HepG2 (cell line): ENCODE data around the gene GMPPA. TPM values are rescaled to one million over a fixed set of nuclear protein-coding genes. Genes with fewer than 3 reads are reported as not detected.
A peak's percentile ranks its signal among the peaks of the same experiment; 100 is the strongest.

Experiments used
- ARNTL ChIP-seq: sonication (generic); formaldehyde crosslinking; IDR thresholded peaks from 2 replicates; pipeline ENCODE4 v1.4.0; 2020; ENCODE audit warnings: mild to moderate bottlenecking, missing genetic modification reagents
- DPF2 ChIP-seq: sonication (generic); formaldehyde crosslinking; IDR thresholded peaks from 2 replicates; pipeline ENCODE4 v1.4.0; 2020; ENCODE audit warnings: mild to moderate bottlenecking, low read depth, missing genetic modification reagents, borderline replicate concordance
- MAFF ChIP-seq: IDR thresholded peaks from 2 replicates; pipeline ENCODE4 v1.6.1; 2011; ENCODE audit warnings: low read depth, low read length, improper control_type of control experiment
- MYNN ChIP-seq: sonication (generic); formaldehyde crosslinking; IDR thresholded peaks from 2 replicates; pipeline ENCODE4 v1.4.0; 2020; ENCODE audit warnings: mild to moderate bottlenecking, low read depth, missing genetic modification reagents
- NFIC ChIP-seq: IDR thresholded peaks from 2 replicates; pipeline ENCODE4 v1.6.1; 2012; ENCODE audit warnings: mild to moderate bottlenecking, low read length, inconsistent platforms
- ZNF33B ChIP-seq: sonication (generic); formaldehyde crosslinking; IDR thresholded peaks from 2 replicates; pipeline ENCODE4 v1.5.1; 2020; ENCODE audit warnings: mild to moderate bottlenecking, missing genetic modification reagents
- ZNF768 ChIP-seq: sonication (generic); formaldehyde crosslinking; IDR thresholded peaks from 2 replicates; pipeline ENCODE4 v1.4.0; 2020; ENCODE audit warnings: missing genetic modification reagents
- ZNF780A ChIP-seq: sonication (generic); formaldehyde crosslinking; IDR thresholded peaks from 2 replicates; pipeline ENCODE4 v1.8.0; 2022; ENCODE audit warnings: mild to moderate bottlenecking, missing genetic modification reagents, moderate library complexity
- polyA plus RNA-seq, 8 experiments: library from polyadenylated mRNA; depleted of rRNA in 3 of 8; stranded (reverse) in 7 of 8; unstranded in 1 of 8; fragments of >200 nt; fragmentation: Illumina TruSeq in 4 of 8; extraction: Trizol in 4 of 8; gene quantifications; 2 replicates each; pipeline versions ENCODE4 v1.2.1 to v1.2.3, GENCODE V29; 2011 to 2016; ENCODE audit warnings: low read depth in 4 of 8, missing spikeins in 1 of 8, mixed read lengths in 1 of 8; ENCODE audit not compliant: insufficient read depth in 1 of 8
- total RNA-seq, 5 experiments: library from RNA; depleted of rRNA; stranded (reverse); fragments of >200 nt; fragmentation: Illumina TruSeq; extraction: Trizol; gene quantifications; 2 replicates each; pipeline ENCODE4 v1.2.3, GENCODE V29; 2016; ENCODE audit warnings: low read depth in 1 of 5
- TF ChIP-seq, protein P1 (sequence below): sonication (generic); formaldehyde crosslinking; IDR thresholded peaks from 2 replicates; pipeline ENCODE4 v1.5.0; 2020; ENCODE audit warnings: mild to moderate bottlenecking, missing genetic modification reagents
- TF ChIP-seq, protein P2 (sequence below): sonication (generic); formaldehyde crosslinking; IDR thresholded peaks from 2 replicates; pipeline ENCODE4 v1.4.0; 2020; ENCODE audit warnings: mild to moderate bottlenecking, missing genetic modification reagents, borderline replicate concordance
- TF ChIP-seq, protein P3 (sequence below): sonication (generic); formaldehyde crosslinking; IDR thresholded peaks from 2 replicates; pipeline ENCODE4 v1.8.0; 2022; ENCODE audit warnings: mild to moderate bottlenecking, missing genetic modification reagents, borderline replicate concordance
- TF ChIP-seq, protein P4 (sequence below): sonication (generic); formaldehyde crosslinking; IDR thresholded peaks from 2 replicates; pipeline ENCODE4 v1.5.0; 2020; ENCODE audit warnings: missing genetic modification reagents, mild to moderate bottlenecking, borderline replicate concordance
- TF ChIP-seq, protein P5 (sequence below): IDR thresholded peaks from 2 replicates; pipeline ENCODE4 v1.6.1; 2016; ENCODE audit warnings: low read depth, control low read depth
- TF ChIP-seq, protein P6 (sequence below): sonication (generic); formaldehyde crosslinking; conservative IDR thresholded peaks from 2 replicates; pipeline ENCODE4 v1.8.0; 2022; ENCODE audit warnings: missing genetic modification reagents

GMPPA gene
- total and polyA plus RNA-seq, 2 of the 13 experiments (the other 11 are each of a cell fraction or from before 2014, with no cell fraction given), result 81.1 to 106 TPM

DNA sequence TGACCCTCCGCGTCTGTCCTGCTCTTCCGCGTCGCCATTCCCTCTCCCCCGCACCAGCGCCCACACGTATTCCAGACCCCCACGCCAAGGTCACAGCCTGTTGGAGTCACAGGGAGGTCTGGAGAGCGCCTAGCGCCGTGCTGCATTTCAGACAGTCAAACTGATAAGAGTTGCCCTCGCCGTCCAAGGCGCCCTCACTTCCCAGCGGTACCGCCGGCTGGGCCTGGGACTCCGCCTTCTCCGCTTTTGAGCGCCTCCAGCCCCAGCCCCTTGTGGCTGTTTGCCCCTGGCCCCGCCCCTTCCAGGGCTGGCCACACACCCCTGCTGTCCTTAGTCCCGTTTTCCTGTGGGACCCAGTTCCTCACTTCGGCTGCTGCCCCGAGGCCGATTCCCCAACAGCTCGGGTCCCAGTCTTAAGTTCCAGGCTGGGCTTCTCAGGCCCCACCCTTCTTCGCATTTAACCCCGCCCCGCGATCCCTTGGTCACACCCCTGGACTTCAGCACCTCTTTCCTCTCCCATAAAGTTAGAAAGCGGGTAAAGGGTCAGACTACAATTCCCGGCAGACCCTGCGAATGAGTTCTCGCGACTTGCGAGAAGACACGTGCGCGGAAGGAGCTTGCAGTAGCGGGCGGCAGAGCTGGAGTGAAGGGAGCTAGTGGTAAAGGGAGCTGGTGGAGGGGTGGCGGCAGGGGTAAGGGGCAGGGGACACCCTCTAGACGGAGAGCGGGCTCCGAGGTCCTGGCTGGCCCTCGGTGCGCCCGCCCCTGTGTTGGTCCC, at the start of gene GMPPA (continued):
- no peak for TF ChIP-seq ZNF780A
- TF ChIP-seq, protein P1, sequence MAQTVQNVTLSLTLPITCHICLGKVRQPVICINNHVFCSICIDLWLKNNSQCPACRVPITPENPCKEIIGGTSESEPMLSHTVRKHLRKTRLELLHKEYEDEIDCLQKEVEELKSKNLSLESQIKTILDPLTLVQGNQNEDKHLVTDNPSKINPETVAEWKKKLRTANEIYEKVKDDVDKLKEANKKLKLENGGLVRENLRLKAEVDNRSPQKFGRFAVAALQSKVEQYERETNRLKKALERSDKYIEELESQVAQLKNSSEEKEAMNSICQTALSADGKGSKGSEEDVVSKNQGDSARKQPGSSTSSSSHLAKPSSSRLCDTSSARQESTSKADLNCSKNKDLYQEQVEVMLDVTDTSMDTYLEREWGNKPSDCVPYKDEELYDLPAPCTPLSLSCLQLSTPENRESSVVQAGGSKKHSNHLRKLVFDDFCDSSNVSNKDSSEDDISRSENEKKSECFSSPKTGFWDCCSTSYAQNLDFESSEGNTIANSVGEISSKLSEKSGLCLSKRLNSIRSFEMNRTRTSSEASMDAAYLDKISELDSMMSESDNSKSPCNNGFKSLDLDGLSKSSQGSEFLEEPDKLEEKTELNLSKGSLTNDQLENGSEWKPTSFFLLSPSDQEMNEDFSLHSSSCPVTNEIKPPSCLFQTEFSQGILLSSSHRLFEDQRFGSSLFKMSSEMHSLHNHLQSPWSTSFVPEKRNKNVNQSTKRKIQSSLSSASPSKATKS (CRISPR knock-in tag), result no peak
- no peak for TF ChIP-seq DPF2 (CRISPR knock-in tag)
- peak; percentile 79 for TF ChIP-seq ARNTL (CRISPR knock-in tag)
- TF ChIP-seq, protein P2, sequence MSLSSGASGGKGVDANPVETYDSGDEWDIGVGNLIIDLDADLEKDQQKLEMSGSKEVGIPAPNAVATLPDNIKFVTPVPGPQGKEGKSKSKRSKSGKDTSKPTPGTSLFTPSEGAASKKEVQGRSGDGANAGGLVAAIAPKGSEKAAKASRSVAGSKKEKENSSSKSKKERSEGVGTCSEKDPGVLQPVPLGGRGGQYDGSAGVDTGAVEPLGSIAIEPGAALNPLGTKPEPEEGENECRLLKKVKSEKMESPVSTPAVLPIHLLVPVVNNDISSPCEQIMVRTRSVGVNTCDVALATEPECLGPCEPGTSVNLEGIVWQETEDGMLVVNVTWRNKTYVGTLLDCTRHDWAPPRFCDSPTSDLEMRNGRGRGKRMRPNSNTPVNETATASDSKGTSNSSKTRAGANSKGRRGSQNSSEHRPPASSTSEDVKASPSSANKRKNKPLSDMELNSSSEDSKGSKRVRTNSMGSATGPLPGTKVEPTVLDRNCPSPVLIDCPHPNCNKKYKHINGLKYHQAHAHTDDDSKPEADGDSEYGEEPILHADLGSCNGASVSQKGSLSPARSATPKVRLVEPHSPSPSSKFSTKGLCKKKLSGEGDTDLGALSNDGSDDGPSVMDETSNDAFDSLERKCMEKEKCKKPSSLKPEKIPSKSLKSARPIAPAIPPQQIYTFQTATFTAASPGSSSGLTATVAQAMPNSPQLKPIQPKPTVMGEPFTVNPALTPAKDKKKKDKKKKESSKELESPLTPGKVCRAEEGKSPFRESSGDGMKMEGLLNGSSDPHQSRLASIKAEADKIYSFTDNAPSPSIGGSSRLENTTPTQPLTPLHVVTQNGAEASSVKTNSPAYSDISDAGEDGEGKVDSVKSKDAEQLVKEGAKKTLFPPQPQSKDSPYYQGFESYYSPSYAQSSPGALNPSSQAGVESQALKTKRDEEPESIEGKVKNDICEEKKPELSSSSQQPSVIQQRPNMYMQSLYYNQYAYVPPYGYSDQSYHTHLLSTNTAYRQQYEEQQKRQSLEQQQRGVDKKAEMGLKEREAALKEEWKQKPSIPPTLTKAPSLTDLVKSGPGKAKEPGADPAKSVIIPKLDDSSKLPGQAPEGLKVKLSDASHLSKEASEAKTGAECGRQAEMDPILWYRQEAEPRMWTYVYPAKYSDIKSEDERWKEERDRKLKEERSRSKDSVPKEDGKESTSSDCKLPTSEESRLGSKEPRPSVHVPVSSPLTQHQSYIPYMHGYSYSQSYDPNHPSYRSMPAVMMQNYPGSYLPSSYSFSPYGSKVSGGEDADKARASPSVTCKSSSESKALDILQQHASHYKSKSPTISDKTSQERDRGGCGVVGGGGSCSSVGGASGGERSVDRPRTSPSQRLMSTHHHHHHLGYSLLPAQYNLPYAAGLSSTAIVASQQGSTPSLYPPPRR (CRISPR knock-in tag), result 0 out of 2 replicates have a peak, but pooled peaks have one; percentile 31
- TF ChIP-seq, protein P3, sequence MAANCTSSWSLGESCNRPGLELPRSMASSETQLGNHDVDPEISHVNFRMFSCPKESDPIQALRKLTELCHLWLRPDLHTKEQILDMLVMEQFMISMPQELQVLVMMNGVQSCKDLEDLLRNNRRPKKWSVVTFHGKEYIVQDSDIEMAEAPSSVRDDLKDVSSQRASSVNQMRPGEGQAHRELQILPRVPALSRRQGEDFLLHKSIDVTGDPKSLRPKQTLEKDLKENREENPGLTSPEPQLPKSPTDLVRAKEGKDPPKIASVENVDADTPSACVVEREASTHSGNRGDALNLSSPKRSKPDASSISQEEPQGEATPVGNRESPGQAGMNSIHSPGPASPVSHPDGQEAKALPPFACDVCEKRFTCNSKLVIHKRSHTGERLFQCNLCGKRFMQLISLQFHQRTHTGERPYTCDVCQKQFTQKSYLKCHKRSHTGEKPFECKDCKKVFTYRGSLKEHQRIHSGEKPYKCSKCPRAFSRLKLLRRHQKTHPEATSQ (CRISPR knock-in tag), result peak; percentile 51; the same call in 1 of the 2 replicates
- 0 out of 2 replicates have a peak, but pooled peaks have one; percentile 44 for TF ChIP-seq ZNF33B (CRISPR knock-in tag)
- TF ChIP-seq MAFF, result 0 out of 2 replicates have a peak, but pooled peaks have one; percentile 0
- TF ChIP-seq, protein P4, sequence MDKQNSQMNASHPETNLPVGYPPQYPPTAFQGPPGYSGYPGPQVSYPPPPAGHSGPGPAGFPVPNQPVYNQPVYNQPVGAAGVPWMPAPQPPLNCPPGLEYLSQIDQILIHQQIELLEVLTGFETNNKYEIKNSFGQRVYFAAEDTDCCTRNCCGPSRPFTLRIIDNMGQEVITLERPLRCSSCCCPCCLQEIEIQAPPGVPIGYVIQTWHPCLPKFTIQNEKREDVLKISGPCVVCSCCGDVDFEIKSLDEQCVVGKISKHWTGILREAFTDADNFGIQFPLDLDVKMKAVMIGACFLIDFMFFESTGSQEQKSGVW (CRISPR knock-in tag), result no peak
- TF ChIP-seq, protein P5, sequence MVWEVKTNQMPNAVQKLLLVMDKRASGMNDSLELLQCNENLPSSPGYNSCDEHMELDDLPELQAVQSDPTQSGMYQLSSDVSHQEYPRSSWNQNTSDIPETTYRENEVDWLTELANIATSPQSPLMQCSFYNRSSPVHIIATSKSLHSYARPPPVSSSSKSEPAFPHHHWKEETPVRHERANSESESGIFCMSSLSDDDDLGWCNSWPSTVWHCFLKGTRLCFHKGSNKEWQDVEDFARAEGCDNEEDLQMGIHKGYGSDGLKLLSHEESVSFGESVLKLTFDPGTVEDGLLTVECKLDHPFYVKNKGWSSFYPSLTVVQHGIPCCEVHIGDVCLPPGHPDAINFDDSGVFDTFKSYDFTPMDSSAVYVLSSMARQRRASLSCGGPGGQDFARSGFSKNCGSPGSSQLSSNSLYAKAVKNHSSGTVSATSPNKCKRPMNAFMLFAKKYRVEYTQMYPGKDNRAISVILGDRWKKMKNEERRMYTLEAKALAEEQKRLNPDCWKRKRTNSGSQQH, result peak; percentile 88; the same call in 1 of the 2 replicates
- TF ChIP-seq ZNF768, result no peak
- TF ChIP-seq MYNN (CRISPR knock-in tag), result no peak
- TF ChIP-seq, protein P6, sequence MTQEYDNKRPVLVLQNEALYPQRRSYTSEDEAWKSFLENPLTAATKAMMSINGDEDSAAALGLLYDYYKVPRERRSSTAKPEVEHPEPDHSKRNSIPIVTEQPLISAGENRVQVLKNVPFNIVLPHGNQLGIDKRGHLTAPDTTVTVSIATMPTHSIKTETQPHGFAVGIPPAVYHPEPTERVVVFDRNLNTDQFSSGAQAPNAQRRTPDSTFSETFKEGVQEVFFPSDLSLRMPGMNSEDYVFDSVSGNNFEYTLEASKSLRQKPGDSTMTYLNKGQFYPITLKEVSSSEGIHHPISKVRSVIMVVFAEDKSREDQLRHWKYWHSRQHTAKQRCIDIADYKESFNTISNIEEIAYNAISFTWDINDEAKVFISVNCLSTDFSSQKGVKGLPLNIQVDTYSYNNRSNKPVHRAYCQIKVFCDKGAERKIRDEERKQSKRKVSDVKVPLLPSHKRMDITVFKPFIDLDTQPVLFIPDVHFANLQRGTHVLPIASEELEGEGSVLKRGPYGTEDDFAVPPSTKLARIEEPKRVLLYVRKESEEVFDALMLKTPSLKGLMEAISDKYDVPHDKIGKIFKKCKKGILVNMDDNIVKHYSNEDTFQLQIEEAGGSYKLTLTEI (CRISPR knock-in tag), result no peak
- no peak for TF ChIP-seq NFIC
